Stimulated activated CD8-positive, alpha-beta memory T cell treated with anti-CD3 and anti-CD28 coated beads, Interleukin-4, amount 100 ng/mL, for 48 hours (primary cell): Measurements from ENCODE around the gene BTBD6.
A peak's percentile ranks its signal among the peaks of the same experiment; 100 is the strongest.
"Not testable (repeated sequence)": the region's sequence is repeated elsewhere in the genome, so short reads cannot be mapped to it uniquely, and the experiment has no call there.

ENCODE experiments used
- DNase-seq: peaks from one replicate; pipeline ENCODE4 v3.0.0-alpha.2; 2020

Gene BTBD6

DNA sequence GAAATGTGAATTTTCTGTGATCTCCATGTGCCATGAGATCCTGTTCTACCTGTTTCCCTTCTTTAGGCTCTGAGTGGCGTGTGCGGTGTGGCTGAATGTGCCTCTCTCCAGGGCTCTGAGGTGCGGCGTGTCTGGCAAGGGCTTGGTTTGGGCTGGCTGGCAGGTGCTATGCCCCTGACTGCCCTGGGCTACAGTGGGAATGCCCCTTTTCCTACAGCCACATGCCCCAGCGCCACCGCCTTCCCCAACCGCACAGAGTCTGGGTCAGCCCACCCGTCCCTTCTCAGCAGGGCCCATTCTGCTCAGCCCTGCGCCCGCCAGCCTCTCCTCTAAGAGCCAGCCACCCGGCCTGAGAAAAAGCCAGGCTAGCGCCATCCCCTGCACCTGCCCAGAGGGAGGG, 24.7 kb downstream of the BTBD6 start:
- no peak for DNase-seq

- no peak for DNase-seq
Measured at GRCh38 chr14:105274637-105275036, 26.3 kb downstream of the BTBD6 start.

DNA sequence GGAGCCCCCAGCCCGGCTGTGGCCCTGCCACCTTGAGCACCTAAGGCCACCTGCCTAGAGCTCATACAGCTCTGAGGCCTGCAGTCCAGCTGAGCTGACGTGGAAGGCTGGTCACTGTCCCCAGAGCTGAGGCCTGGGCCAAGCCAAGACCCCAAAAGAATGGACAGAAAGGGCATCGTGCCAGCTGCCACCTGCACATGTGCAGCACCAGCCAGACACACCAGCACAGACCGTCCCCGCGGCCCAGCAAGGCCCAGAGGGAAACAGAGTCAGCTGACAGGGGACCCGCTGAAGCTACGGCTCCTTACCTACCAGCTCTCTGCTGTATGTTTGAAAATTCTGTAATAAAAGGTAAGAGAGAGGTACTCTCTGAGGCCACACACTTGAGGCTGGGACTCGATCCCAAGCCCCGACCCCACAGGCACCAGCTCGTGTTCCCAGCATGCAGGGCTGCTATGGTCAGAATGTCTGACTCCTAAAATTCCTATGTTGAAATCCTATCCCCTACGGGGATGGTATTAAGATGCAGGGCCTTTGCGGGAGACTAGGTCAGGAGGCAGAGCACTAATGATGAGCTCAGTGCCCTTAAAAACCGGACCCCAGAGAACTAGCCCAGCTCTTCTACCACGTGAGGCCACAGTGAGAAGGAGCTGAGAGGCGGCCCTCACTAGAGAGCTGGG, 27.1 kb downstream of the BTBD6 start:
- no peak for DNase-seq

DNA sequence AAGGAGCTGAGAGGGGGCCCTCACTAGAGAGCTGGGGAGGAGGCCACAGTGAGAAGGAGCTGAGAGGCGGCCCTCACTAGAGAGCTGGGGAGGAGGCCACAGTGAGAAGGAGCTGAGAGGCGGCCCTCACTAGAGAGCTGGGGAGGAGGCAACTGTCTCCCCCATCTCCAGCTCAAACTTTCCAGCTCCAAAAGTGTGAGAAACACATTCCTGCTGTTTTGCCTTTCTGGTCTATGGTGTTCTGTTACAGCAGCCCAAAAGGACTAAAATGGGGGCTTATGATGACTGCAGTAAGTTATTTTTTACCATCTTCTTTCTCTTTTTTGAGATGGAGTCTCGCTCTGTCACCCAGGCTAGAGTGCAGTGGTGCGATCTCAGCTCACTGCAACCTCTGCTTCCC, 29.1 kb downstream of the BTBD6 start:
- DNase-seq, result not testable (repeated sequence)

GRCh38 chr14:105279642-105280361, 31.5 kb downstream of the BTBD6 start:
- no peak for DNase-seq

- no peak for DNase-seq
Measured at GRCh38 chr14:105280525-105280924, 32.2 kb downstream of the BTBD6 start.

- DNase-seq, result no peak
Measured at GRCh38 chr14:105281371-105282097, 33.2 kb downstream of the BTBD6 start.

GRCh38 chr14:105282098-105282725, 33.9 kb downstream of the BTBD6 start:
- no peak for DNase-seq

- DNase-seq, result no peak
Measured at GRCh38 chr14:105283028-105283427, 34.7 kb downstream of the BTBD6 start.

- DNase-seq, result no peak
Measured at GRCh38 chr14:105283899-105284298, 35.6 kb downstream of the BTBD6 start.

DNA sequence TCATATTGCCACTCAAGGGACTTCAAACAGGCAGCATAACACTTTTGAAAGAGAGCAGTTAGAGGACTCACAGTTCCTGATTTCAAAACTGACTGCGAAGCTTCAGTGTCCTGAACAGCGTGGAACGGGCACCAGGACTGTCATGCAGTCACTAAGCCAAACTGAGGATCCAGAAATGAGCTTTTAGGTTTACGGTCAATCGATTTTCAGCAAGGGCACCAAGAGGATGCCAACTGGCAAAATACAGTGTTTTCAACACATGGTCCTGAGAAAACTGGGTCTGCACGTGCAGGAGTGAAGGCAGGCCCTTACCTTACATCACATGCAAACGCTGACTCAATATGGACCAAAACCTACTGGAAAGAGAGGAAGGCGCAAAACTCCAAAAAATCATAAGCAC, 36.8 kb downstream of the BTBD6 start:
- DNase-seq, result no peak

DNA sequence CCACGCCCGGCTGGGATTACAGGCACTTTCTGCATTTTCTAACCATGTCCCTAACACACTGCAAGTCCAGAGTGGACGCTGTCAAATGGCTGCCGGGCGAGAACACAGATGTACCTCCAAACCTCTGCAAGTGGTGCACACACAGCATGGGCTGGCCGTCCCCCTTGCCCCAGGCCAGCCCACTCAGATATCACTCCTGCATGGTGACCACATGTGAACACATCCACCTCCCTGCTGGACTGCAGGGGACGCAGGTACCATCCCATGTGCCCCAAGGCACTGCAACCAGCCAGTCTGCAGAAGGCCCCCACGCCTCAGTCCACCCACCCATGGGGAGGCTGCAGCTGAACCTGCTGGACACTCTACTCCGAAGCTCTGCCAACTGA, 38.4 kb downstream of the BTBD6 start:
- no peak for DNase-seq

GRCh38 chr14:105287249-105288102, 39.1 kb downstream of the BTBD6 start:
- DNase-seq, result no peak

- DNase-seq, result not testable (repeated sequence)
Measured at GRCh38 chr14:105288936-105289335, 40.6 kb downstream of the BTBD6 start.

DNA sequence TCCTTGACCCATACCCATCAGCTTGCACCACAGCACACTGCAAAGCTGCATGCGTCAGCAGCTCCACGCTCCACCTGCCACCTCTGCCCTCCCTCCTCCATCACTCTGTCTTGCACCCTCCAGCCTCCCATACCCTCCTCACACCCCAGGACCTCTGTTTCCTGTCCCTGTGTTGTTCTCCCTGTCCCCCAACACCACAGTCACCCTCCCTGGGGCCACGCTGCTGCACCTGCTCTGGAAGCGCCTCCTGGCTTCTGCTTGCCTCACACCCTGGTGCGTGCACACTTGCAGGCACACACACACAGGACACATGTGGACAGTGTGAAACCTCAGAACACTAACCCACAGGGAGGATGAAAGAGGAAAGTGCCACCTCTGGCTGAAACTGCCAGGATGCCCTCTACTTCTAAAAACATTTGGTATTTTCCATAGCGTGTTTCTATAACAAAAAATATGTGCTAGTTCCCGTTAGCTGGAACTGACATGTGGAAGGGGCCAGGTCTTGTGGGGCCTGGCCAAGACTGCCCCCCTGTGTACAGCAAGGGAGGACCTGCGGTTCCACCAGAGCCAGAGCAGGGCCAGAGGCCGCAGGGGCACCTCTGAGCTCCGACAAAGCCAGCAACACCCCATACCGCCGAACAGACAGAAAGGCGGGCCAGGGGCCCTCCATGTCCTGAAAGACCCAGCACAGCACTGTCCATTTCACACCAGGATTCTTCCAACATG, 42.5 kb downstream of the BTBD6 start:
- DNase-seq, result no peak

DNA sequence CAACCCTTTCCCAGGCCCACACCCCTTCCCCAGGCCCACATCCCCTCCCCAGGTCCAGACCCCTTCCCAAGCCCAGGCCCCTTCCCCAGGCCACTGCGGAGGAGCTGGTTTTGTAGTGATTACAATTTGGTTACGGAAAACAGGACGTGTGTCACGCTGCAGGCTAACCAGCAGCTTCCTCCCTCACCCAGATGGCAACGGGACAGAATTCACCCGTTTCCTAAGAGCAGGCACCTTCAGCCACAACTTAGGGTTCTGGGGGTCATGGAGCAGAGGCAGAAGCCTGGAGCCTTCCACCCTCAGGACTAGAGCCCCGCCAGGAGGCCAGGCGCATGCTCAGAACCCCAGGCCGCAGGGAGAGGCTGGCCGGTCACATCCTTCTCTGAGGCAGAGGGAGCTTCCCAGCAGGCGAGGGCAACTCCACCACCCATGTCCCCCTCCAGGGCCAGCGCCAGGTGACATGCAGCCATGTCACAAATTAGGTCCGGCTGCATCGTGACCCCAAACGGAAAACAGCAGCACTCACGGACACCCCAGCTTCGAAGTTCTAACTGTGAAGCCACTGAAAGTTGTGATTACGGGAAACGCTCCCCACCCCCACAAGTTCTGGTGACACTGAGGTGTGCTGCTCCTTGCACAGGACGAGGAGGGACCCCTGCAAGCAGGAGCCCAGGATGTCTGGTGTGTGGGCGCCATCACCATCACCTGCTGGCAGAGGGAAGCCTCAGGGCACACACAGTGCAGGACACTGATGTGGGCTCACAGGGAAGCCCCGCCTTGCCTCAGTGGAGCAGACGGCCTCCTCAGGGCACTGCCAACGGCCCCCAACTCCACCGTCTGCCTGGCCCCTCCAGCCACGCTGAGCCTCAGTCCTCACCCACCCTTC, 44.7 kb downstream of the BTBD6 start:
- DNase-seq, result peak; percentile 33

GRCh38 chr14:105294142-105294597, 45.8 kb downstream of the BTBD6 start:
- peak; percentile 66 for DNase-seq

- not testable (repeated sequence) for DNase-seq
Measured at GRCh38 chr14:105297311-105297710, 49.0 kb downstream of the BTBD6 start.

DNA sequence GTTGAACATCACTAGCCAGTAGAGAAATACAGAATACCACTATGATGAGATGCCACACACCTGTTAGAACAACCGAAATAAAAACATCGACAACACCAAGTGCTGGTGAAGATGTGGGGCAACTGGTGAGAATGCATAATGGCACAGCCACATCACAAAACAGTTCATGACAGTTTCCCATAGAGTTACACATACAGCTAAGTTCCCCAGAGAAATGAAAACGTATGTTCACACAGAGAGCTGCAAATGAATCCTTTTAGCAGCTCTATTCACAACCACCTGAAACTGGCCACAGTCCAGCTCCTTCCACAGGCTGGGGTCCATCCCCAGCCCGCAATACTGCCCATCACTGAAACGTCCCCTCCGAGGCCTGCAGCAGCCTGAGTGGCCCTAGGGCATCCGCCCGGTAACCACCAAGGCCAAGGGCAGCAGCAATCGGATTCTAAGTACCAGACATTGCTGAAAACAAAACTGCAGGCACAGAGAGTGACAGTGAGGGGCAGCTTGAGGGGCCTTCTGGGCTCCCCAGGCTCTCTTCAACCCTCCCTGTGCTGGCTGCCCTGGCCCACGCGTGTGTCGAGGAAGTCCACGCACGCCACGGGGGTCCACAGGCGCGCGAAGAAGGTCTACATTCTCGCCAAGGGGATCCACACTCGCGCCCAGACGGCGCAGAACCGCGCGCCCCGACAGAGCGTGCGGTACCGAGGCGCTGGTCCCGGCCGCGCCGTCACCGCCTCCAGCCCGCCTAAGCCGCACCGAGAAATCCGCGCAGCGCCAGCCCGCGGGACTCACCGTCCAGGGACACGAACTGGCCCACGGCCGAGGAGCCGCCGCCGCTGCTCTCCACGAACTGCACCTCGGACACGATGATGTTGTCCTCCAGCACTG, 51.6 kb downstream of the BTBD6 start:
- DNase-seq, result peak; percentile 46
